Ascending aorta (tissue), 2 donors: ENCODE measurements around the gene YJEFN3. TPM values are rescaled to one million over a fixed set of nuclear protein-coding genes. Genes with fewer than 3 reads are reported as not detected.

ENCODE experiments used
- DNase-seq, 2 donors: peaks; one replicate each; pipeline ENCODE4 v3.0.0-alpha.2; 2019; ENCODE audit warnings: low spot score in 2 of 2
- H3K27ac ChIP-seq, 2 donors: fragments of 200-600 bp; sonication (generic); one replicate each; pipeline ENCODE4 v1.5.1; 2016 to 2017; ENCODE audit warnings: mild to moderate bottlenecking in 1 of 2
- H3K27me3 ChIP-seq: fragments of 200-600 bp; sonication (generic); one replicate; pipeline ENCODE4 v1.5.1; 2017
- H3K36me3 ChIP-seq, 2 donors: fragments of 200-600 bp; sonication (generic); one replicate each; pipeline ENCODE4 v1.5.1; 2016
- H3K4me1 ChIP-seq, 2 donors: fragments of 200-600 bp; sonication (generic); one replicate each; pipeline ENCODE4 v1.5.1; 2016 to 2017; ENCODE audit warnings: mild to moderate bottlenecking in 1 of 2
- H3K4me3 ChIP-seq, 2 donors: fragments of 200-600 bp; sonication (generic); one replicate each; pipeline ENCODE4 v1.5.1; 2016 to 2017; ENCODE audit warnings: mild to moderate bottlenecking in 1 of 2
- H3K9me3 ChIP-seq, 2 donors: fragments of 200-600 bp; sonication (generic); one replicate each; pipeline ENCODE4 v1.5.1; 2016
- intact Hi-C: fragments of 100-400 bp; cut with DNase I; formaldehyde crosslinking; loops from one replicate; pipeline ENCODE4 v1.15.1; 2023
- total RNA-seq: library from RNA; depleted of rRNA; stranded (reverse); fragments of >200 nt; gene quantifications from one replicate; pipeline ENCODE4 v1.1.0, GENCODE V29; 2016
- TF ChIP-seq, protein P1 (sequence below), 3 experiments: fragments of 200-600 bp in 2 of 3; fragments of 450-650 bp in 1 of 3; sonication (generic) in 2 of 3; IDR thresholded peaks; one replicate each; pipeline ENCODE4 v1.5.1; 2016 to 2019; ENCODE audit warnings: antibody characterized with exemption in 3 of 3, mild to moderate bottlenecking in 1 of 3, moderate library complexity in 1 of 3

YJEFN3 gene
- total RNA-seq, 1 donor from 2014 or later = 3.5 TPM

DNA sequence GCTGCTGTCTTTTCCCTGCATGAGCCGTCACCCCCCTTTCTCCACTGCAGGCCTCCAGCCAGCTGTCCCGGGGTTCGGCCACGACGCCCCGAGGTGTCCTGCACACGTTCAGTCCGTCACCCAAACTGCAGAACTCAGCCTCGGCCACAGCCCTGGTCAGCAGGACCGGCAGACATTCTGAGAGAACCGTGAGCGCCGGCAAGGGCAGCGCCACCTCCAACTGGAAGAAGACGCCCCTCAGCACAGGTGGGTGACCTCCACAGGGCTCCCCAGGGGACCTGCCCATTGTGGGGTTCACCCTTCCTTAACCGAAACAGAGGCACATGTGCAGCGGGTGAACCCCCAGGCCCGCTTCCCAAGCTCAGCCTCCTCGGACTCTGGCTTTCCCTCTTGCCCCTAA lies 26.4 kb upstream of the YJEFN3 start:
- Histone ChIP-seq H3K4me1 (peaks cover 0 to 4% of the 10 kb centered on the region in 2 donors), H3K36me3 (peaks cover 72 to 90% of the 10 kb centered on the region in 2 donors), H3K9me3 (no peaks in the 10 kb centered on the region), H3K27me3 (no peaks in the 10 kb centered on the region), H3K27ac (no peak overlapping the region), H3K4me3 (no peak overlapping the region)
- TF ChIP-seq, protein P1, sequence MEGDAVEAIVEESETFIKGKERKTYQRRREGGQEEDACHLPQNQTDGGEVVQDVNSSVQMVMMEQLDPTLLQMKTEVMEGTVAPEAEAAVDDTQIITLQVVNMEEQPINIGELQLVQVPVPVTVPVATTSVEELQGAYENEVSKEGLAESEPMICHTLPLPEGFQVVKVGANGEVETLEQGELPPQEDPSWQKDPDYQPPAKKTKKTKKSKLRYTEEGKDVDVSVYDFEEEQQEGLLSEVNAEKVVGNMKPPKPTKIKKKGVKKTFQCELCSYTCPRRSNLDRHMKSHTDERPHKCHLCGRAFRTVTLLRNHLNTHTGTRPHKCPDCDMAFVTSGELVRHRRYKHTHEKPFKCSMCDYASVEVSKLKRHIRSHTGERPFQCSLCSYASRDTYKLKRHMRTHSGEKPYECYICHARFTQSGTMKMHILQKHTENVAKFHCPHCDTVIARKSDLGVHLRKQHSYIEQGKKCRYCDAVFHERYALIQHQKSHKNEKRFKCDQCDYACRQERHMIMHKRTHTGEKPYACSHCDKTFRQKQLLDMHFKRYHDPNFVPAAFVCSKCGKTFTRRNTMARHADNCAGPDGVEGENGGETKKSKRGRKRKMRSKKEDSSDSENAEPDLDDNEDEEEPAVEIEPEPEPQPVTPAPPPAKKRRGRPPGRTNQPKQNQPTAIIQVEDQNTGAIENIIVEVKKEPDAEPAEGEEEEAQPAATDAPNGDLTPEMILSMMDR (IDR thresholded peaks at IDR 0.05) = no peak
- DNase-seq = no peak
- intact Hi-C loops = no loop called here

DNA sequence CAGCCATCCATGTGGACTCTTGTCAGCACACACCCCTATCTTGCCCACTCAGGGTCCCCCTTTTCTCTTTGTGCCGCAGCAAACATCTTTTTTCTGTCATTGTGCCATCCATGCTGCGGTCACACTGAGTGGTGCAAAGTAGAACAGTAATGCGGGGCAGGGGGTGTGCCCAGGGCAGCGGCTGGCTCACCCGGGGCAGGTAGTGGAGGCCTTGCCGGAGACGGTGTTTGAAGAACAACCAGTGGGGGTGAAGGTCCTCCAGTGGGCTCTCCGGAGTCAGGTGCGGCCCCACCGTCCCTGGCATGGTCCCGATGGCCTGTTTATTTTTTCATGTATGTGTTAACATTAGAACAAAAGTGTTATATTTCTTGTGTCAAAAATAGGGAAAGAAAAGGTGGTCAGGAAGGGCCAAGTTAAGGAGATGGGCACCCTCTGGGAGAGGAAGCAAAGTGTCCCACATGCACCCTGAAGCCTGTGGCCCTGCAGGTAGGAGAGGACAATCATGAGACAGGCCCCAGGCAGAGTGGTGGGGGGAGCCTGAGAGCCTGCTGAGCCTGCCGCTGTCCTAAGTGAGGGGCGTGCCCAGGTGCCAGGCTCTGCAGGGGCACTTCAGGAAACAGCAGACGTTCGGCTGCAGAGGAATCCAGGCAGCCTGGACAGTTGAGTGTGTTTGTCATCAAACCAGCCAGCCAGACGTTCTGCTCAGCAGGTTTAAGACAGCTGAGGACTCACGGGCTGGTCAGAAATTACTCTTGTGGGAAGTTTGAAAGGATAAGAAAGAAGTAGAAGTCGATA lies 25.7 kb upstream of the YJEFN3 start:
- Histone ChIP-seq H3K4me1 (peaks cover 0 to 4% of the 10 kb centered on the region in 2 donors), H3K4me3 (no peak overlapping the region), H3K36me3 (peaks cover 69 to 88% of the 10 kb centered on the region in 2 donors), H3K9me3 (no peaks in the 10 kb centered on the region), H3K27me3 (no peaks in the 10 kb centered on the region), H3K27ac (no peak overlapping the region)
- TF ChIP-seq, protein P1 (IDR thresholded peaks at IDR 0.05) = no peak
- intact Hi-C loops = no loop called here
- DNase-seq = no peak

DNA sequence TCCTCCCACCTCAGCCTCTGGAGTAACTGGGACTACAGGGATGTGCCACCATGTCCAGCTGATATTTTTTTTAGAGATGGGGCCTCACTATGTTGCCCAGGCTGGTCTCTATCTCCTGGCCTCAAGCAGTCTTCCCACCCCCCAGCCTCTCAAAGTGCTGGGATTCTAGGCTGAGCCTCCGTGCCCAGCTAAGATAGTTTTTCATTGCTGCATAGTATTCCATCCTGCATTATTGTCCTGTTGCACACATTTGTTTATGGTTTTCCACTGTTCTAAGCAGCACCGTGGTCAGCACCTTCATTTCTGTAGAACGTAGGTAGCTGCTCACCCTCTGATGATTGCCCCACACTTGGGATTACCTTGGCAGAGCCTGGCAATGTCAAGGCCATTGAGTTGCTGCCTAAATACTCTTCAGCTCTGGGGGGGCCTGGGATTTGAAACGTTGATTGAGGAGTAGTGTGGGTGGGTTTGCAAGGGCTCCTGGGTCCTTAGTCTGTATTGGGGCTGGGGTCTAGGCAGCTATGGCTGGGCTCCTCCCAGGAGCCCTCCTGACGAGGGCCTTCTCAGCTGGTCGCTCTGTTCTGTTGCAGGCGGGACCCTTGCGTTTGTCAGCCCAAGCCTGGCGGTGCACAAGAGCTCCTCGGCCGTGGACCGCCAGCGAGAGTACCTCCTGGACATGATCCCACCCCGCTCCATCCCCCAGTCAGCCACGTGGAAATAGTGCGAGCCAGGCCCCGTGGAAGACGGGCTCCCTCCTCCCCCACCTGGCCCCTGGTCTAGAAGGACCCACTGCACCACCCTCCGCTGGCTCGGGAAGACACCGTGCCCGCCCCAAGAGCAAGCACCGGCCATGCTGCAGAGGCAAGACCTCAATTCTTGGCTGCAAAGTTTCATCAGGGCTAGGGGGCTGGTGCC lies 23.7 kb upstream of the YJEFN3 start:
- TF ChIP-seq, protein P1 (IDR thresholded peaks at IDR 0.05) = no peak

DNA sequence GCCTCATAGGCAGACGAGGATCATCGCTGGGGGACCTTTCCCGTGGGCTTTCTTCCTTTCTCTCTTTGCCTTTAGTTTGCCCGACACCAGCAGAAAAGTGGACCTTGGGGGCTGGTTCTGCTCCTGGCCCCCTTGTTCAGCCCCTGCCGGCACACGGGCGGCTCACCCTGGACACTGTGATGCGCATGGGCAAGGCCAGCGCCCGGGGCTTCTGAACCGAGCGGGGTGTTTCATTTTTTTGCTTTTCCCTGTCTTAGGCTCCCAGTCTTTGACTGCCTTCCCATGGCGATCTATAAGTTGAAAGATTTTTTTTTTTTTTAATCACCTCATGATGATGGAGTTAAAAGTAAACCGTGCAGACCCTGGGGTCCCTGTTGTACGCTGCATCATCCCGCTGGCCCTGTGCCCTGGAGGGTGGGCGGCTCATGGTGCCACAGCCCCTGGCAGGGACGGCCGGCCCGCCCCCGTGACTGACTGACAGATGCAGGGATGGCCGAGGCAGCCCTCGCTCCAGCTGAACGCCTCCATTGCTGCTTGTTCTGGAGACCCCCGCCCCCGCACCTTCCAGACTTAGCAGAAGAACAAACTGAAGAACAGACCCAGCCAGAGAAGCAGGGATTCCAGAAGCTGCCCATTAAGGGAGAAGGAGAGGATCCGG lies 22.9 kb upstream of the YJEFN3 start:
- TF ChIP-seq, protein P1 (IDR thresholded peaks at IDR 0.05) = no peak
- Histone ChIP-seq H3K27ac (no peak overlapping the region), H3K9me3 (no peaks in the 10 kb centered on the region), H3K4me3 (peak overlapping the region in 1 of 2 donors; percentile 28), H3K36me3 (peaks cover 41 to 61% of the 10 kb centered on the region in 2 donors), H3K4me1 (peaks cover 0 to 4% of the 10 kb centered on the region in 2 donors), H3K27me3 (no peaks in the 10 kb centered on the region)
- no peak for DNase-seq
- intact Hi-C loops = no loop called here

More for the DNA sequence above, 23.7 kb upstream of the YJEFN3 start:
- Histone ChIP-seq H3K27ac (no peak overlapping the region), H3K36me3 (peaks cover 49 to 69% of the 10 kb centered on the region in 2 donors), H3K4me1 (peaks cover 0 to 4% of the 10 kb centered on the region in 2 donors), H3K27me3 (no peaks in the 10 kb centered on the region), H3K4me3 (no peak overlapping the region), H3K9me3 (no peaks in the 10 kb centered on the region)
- DNase-seq = no peak
- intact Hi-C loops = no loop called here

- H3K4me3 ChIP-seq = peak overlapping the region in 1 of 2 donors; percentile 28
- H3K27me3 ChIP-seq = no peaks in the 10 kb centered on the region
- peaks cover 33 to 53% of the 10 kb centered on the region in 2 donors for H3K36me3 ChIP-seq
- TF ChIP-seq, protein P1 (IDR thresholded peaks at IDR 0.05) = no peak
- intact Hi-C loops = no loop called here
- peaks cover 0 to 4% of the 10 kb centered on the region in 2 donors for H3K4me1 ChIP-seq
- no peaks in the 10 kb centered on the region for H3K9me3 ChIP-seq
- DNase-seq = no peak
- H3K27ac ChIP-seq = no peak overlapping the region
These were observed 22.1 kb upstream of the YJEFN3 start for GRCh38 chr19:19506592-19506991.
